H1 (cell line): ENCODE results near the gene KIF26B. TPM values are rescaled to one million over a fixed set of nuclear protein-coding genes. Genes with fewer than 3 reads are reported as not detected.
A peak's percentile ranks its signal among the peaks of the same experiment; 100 is the strongest.

ENCODE experiments used
- CTCF ChIA-PET: fragments of 300-600 bp; sonication (Branson Sonifier 250); formaldehyde crosslinking; loops from one replicate; lab custom pipeline; 2021; ENCODE audit not compliant: partially characterized antibody; lab: Charles Lee
- POLR2A ChIA-PET: fragments of 300-600 bp; sonication (Branson Sonifier 250); formaldehyde crosslinking; loops from one replicate; lab custom pipeline; 2021; ENCODE audit warnings: inconsistent platforms; ENCODE audit not compliant: partially characterized antibody; lab: Charles Lee
- DNase-seq, 2 experiments: peaks; one replicate each; pipeline versions ENCODE4 v3.0.0 to v3.0.0-alpha.2; 2010 to 2022; ENCODE audit warnings: low spot score in 2 of 2, low read depth in 1 of 2, mixed read lengths in 1 of 2
- FAIRE-seq: peaks from 2 replicates; lab custom pipeline; 2011; peaks lifted over from hg19 to GRCh38; lab: Jason Lieb, UNC
- H2AFZ ChIP-seq: 2 replicates; pipeline ENCODE4 v1.8.1; 2012; ENCODE audit warnings: low read length, inconsistent platforms
- H2AK5ac ChIP-seq: 2 replicates; pipeline ENCODE4 v1.6.1; 2013; ENCODE audit warnings: low read depth, low read length
- H2BK120ac ChIP-seq: replicated peaks from 2 replicates; pipeline ENCODE3; 2013; ENCODE audit warnings: low read depth, low read length, inconsistent platforms
- H2BK12ac ChIP-seq: 2 replicates; pipeline ENCODE4 v1.6.1; 2013; ENCODE audit warnings: low read depth, low read length
- H2BK15ac ChIP-seq: 2 replicates; pipeline ENCODE4 v1.6.1; 2013; ENCODE audit warnings: low read length
- H2BK20ac ChIP-seq: 2 replicates; pipeline ENCODE4 v1.6.1; 2013; ENCODE audit warnings: low read length
- H2BK5ac ChIP-seq: 2 replicates; pipeline ENCODE4 v1.6.1; 2013; ENCODE audit warnings: low read depth, low read length
- H3K14ac ChIP-seq: 2 replicates; pipeline ENCODE4 v1.6.1; 2013; ENCODE audit warnings: inconsistent platforms; ENCODE audit not compliant: insufficient read length
- H3K18ac ChIP-seq: 2 replicates; pipeline ENCODE4 v1.6.1; 2013; ENCODE audit warnings: low read length; ENCODE audit errors: extremely low read depth
- H3K23ac ChIP-seq: 2 replicates; pipeline ENCODE4 v1.6.1; 2013; ENCODE audit warnings: inconsistent platforms; ENCODE audit not compliant: insufficient read length
- H3K23me2 ChIP-seq: 2 replicates; pipeline ENCODE4 v1.6.1; 2013; ENCODE audit warnings: low read depth, low read length
- H3K27ac ChIP-seq: 2 replicates; pipeline ENCODE4 v1.6.1; 2011; ENCODE audit warnings: low read depth, low read length, inconsistent platforms
- H3K27me3 ChIP-seq, 4 experiments: replicated peaks in 1 of 4; 1 replicate in 1 of 4; 2 replicates in 3 of 4; pipeline versions ENCODE4 v1.6.1 to v1.8.1; 2011 to 2013; ENCODE audit warnings: low read length in 3 of 4, mild to moderate bottlenecking in 3 of 4, inconsistent platforms in 2 of 4, mixed read lengths in 2 of 4, moderate library complexity in 1 of 4; ENCODE audit not compliant: control insufficient read depth in 3 of 4, insufficient read depth in 3 of 4; ENCODE audit errors: extremely low read depth in 1 of 4
- H3K36me3 ChIP-seq, 4 experiments: 2 replicates each; pipeline versions ENCODE4 v1.6.1 to v1.8.1; 2011 to 2013; ENCODE audit warnings: mild to moderate bottlenecking in 4 of 4, low read length in 3 of 4, moderate library complexity in 2 of 4, control low read depth in 1 of 4, inconsistent platforms in 1 of 4; ENCODE audit not compliant: insufficient read depth in 4 of 4, control insufficient read depth in 2 of 4
- H3K4ac ChIP-seq: replicated peaks from 2 replicates; pipeline ENCODE3; 2013; ENCODE audit warnings: low read length, low read depth, mixed read lengths, inconsistent platforms; ENCODE audit not compliant: insufficient read length
- H3K4me1 ChIP-seq, 4 experiments: replicated peaks in 1 of 4; 1 replicate in 1 of 4; 2 replicates in 3 of 4; pipeline versions ENCODE4 v1.6.1 to v1.8.1; 2011 to 2013; ENCODE audit warnings: low read length in 3 of 4, inconsistent platforms in 2 of 4, mixed read lengths in 1 of 4; ENCODE audit not compliant: insufficient read depth in 4 of 4, control insufficient read depth in 3 of 4
- H3K4me2 ChIP-seq, 2 experiments: 2 replicates each; pipeline versions ENCODE4 v1.6.1 to v1.8.1; 2011 to 2013; ENCODE audit warnings: low read depth in 2 of 2, low read length in 2 of 2, control low read depth in 1 of 2, inconsistent platforms in 1 of 2, mild to moderate bottlenecking in 1 of 2; ENCODE audit not compliant: insufficient read depth in 1 of 2
- H3K4me3 ChIP-seq, 4 experiments: fragments of 200-600, 300-600 bp in 1 of 4; sonication (generic), shearing (Covaris generic), sonication (Bioruptor Twin) in 1 of 4; 2 replicates each; pipeline versions ENCODE4 v1.5.1 to v1.8.1; 2011 to 2016; ENCODE audit warnings: low read length in 4 of 4, low read depth in 3 of 4, control low read depth in 2 of 4, inconsistent platforms in 2 of 4, mild to moderate bottlenecking in 2 of 4, mixed read lengths in 1 of 4, moderate library complexity in 1 of 4; ENCODE audit not compliant: insufficient read depth in 2 of 4; ENCODE audit errors: extremely low read depth in 1 of 4
- H3K56ac ChIP-seq: replicated peaks from 2 replicates; pipeline ENCODE3; 2013; ENCODE audit warnings: low read depth, mild to moderate bottlenecking, mixed read lengths, low read length, inconsistent platforms; ENCODE audit not compliant: insufficient read length
- H3K79me1 ChIP-seq: 2 replicates; pipeline ENCODE4 v1.6.1; 2013; ENCODE audit warnings: low read depth, low read length, control low read depth
- H3K79me2 ChIP-seq, 2 experiments: 2 replicates each; pipeline versions ENCODE4 v1.6.1 to v1.8.1; 2012 to 2013; ENCODE audit warnings: low read length in 2 of 2, mild to moderate bottlenecking in 2 of 2, inconsistent platforms in 1 of 2; ENCODE audit not compliant: insufficient read depth in 2 of 2, control insufficient read depth in 1 of 2
- H3K9ac ChIP-seq, 4 experiments: replicated peaks in 1 of 4; 1 replicate in 1 of 4; 2 replicates in 3 of 4; pipeline versions ENCODE4 v1.6.1 to v1.8.1; 2011 to 2013; ENCODE audit warnings: low read depth in 3 of 4, low read length in 3 of 4, control low read depth in 2 of 4, mild to moderate bottlenecking in 2 of 4, moderate library complexity in 2 of 4, inconsistent platforms in 1 of 4; ENCODE audit errors: extremely low read depth in 1 of 4
- H3K9me3 ChIP-seq, 2 experiments: 2 replicates each; pipeline versions ENCODE4 v1.6.1 to v1.8.1; 2012 to 2013; ENCODE audit warnings: mild to moderate bottlenecking in 2 of 2, moderate library complexity in 2 of 2, control low read depth in 1 of 2, inconsistent platforms in 1 of 2, low read depth in 1 of 2, low read length in 1 of 2, mixed read lengths in 1 of 2; ENCODE audit not compliant: insufficient read depth in 2 of 2
- H4K20me1 ChIP-seq, 2 experiments: replicated peaks in 1 of 2; 2 replicates each; pipeline versions ENCODE3 to v1.8.1; 2011 to 2013; ENCODE audit warnings: inconsistent platforms in 2 of 2, low read length in 2 of 2, mild to moderate bottlenecking in 1 of 2; ENCODE audit not compliant: insufficient read depth in 2 of 2, control insufficient read depth in 1 of 2
- H4K5ac ChIP-seq: 2 replicates; pipeline ENCODE4 v1.6.1; 2013; ENCODE audit warnings: low read length, low read depth, mixed read lengths, inconsistent platforms; ENCODE audit not compliant: insufficient read length
- H4K8ac ChIP-seq: 2 replicates; pipeline ENCODE4 v1.8.0; 2013; ENCODE audit warnings: mild to moderate bottlenecking, moderate library complexity, low read length, inconsistent platforms; ENCODE audit not compliant: insufficient read depth; ENCODE audit errors: extremely low read depth
- H4K91ac ChIP-seq: replicated peaks from 2 replicates; pipeline ENCODE3; 2013; ENCODE audit warnings: low read length, mixed read lengths, inconsistent platforms; ENCODE audit not compliant: insufficient read length
- POLR2A ChIP-seq, 2 experiments: IDR thresholded peaks; 1 replicate in 1 of 2; 2 replicates in 1 of 2; pipeline ENCODE4 v1.6.1; 2011; ENCODE audit warnings: low read depth in 2 of 2, low read length in 2 of 2, mild to moderate bottlenecking in 2 of 2; ENCODE audit errors: control extremely low read depth in 1 of 2
- WGBS, 2 experiments: shearing (Covaris generic) in 1 of 2; methylation state at CpG; one replicate each; pipeline versions ENCODE4 v1.1.6 to v1.1.7; 2013 to 2015; ENCODE audit warnings: low lambda C conversion rate in 2 of 2, mixed read lengths in 2 of 2, inconsistent platforms in 1 of 2, low coverage in 1 of 2, missing lambda C conversion rate in 1 of 2; ENCODE audit not compliant: insufficient replicate concordance in 2 of 2, insufficient coverage in 1 of 2, insufficient read length in 1 of 2; ENCODE audit errors: extremely low coverage in 1 of 2, missing lambda C conversion rate in 1 of 2; 5-methylcytosine and 5-hydroxymethylcytosine counted together
- polyA plus RNA-seq, 7 experiments: library from polyadenylated mRNA; depleted of rRNA in 3 of 7; stranded (reverse) in 5 of 7; unstranded in 2 of 7; fragments of >200 nt in 5 of 7; fragments of 200-250 nt in 2 of 7; gene quantifications; 1 replicate in 5 of 7; 2 replicates in 1 of 7; 4 replicates in 1 of 7; pipeline versions ENCODE4 v1.2.1 to v1.2.3, GENCODE V29; 2011 to 2013; ENCODE audit warnings: missing spikeins in 2 of 7, mixed read lengths in 2 of 7
- total RNA-seq: library from RNA; stranded (reverse); fragmentation: NEBNext Ultra II Directional; extraction: Animal tissue kit (Norgen Biotek cat#: 25700); gene quantifications from 2 replicates; pipeline ENCODE4 v1.2.1, GENCODE V29; 2021

Gene KIF26B
- total and polyA plus RNA-seq, 2 of the 8 experiments (the other 6 are each of a cell fraction or from before 2014, with no cell fraction given): 0.06 to 0.28 TPM

- Histone ChIP-seq H3K18ac (no peak overlapping the region), H2AFZ (peak overlapping the region; percentile 19; the same call in 1 of the 2 replicates), H3K23me2 (no peaks in the 10 kb centered on the region), H3K23ac (no peak overlapping the region), H3K4me2 (no peak overlapping the region), H3K14ac (no peak overlapping the region), H3K56ac (no peak overlapping the region), H2BK5ac (no peak overlapping the region), H3K9me3 (no peaks in the 10 kb centered on the region), H4K5ac (no peak overlapping the region), H3K4ac (no peak overlapping the region), H4K91ac (no peak overlapping the region), H3K9ac (no peak overlapping the region), H4K8ac (no peak overlapping the region), H3K27ac (no peak overlapping the region), H3K36me3 (no peaks in the 10 kb centered on the region), H2BK120ac (no peak overlapping the region), H2BK15ac (no peak overlapping the region), H2AK5ac (no peak overlapping the region), H3K27me3 (no peaks in the 10 kb centered on the region), H3K79me2 (no peaks in the 10 kb centered on the region), H2BK12ac (no peak overlapping the region), H3K79me1 (no peaks in the 10 kb centered on the region), H4K20me1 (no peaks in the 10 kb centered on the region), H3K4me1 (no peaks in the 10 kb centered on the region), H2BK20ac (no peak overlapping the region), H3K4me3 (no peak overlapping the region)
- no peak for DNase-seq
- no peak for FAIRE-seq
- POLR2A ChIA-PET: no interaction called here
- CTCF ChIA-PET: no interaction called here
- WGBS, 2 experiments: 82% methylated on average over 3 of the region's 3 CpGs; no CpG with 5 or more reads in 1 of the 2 experiments
- no peak for TF ChIP-seq POLR2A (IDR thresholded peaks at IDR 0.05; ENCODE audit: control extremely low read depth in 1 of 2, low read depth in 2 of 2, low read length in 2 of 2)
These were observed 233.9 kb downstream of the KIF26B start for GRCh38 chr1:245388687-245389086.
